ENCODE measurements around the gene DGKI.

The DGKI gene

GRCh38 chr7:137480401-137480800 lies 366.4 kb downstream of the DGKI start (continued):
- TF ChIP-seq, protein P1, sequence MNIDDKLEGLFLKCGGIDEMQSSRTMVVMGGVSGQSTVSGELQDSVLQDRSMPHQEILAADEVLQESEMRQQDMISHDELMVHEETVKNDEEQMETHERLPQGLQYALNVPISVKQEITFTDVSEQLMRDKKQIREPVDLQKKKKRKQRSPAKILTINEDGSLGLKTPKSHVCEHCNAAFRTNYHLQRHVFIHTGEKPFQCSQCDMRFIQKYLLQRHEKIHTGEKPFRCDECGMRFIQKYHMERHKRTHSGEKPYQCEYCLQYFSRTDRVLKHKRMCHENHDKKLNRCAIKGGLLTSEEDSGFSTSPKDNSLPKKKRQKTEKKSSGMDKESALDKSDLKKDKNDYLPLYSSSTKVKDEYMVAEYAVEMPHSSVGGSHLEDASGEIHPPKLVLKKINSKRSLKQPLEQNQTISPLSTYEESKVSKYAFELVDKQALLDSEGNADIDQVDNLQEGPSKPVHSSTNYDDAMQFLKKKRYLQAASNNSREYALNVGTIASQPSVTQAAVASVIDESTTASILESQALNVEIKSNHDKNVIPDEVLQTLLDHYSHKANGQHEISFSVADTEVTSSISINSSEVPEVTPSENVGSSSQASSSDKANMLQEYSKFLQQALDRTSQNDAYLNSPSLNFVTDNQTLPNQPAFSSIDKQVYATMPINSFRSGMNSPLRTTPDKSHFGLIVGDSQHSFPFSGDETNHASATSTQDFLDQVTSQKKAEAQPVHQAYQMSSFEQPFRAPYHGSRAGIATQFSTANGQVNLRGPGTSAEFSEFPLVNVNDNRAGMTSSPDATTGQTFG (tag by site-specific recombination; IDR thresholded peaks at IDR 0.05; ENCODE audit: borderline replicate concordance), result no peak
- TF ChIP-seq ZNF548 (tag by site-specific recombination; IDR thresholded peaks at IDR 0.05), result no peak
- TF ChIP-seq ZBTB7A (tag by site-specific recombination; IDR thresholded peaks at IDR 0.05; ENCODE audit: low read depth), result no peak
- no peak for TF ChIP-seq ZFP41 (tag by site-specific recombination; IDR thresholded peaks at IDR 0.05; ENCODE audit: borderline replicate concordance)
- TF ChIP-seq, protein P2, sequence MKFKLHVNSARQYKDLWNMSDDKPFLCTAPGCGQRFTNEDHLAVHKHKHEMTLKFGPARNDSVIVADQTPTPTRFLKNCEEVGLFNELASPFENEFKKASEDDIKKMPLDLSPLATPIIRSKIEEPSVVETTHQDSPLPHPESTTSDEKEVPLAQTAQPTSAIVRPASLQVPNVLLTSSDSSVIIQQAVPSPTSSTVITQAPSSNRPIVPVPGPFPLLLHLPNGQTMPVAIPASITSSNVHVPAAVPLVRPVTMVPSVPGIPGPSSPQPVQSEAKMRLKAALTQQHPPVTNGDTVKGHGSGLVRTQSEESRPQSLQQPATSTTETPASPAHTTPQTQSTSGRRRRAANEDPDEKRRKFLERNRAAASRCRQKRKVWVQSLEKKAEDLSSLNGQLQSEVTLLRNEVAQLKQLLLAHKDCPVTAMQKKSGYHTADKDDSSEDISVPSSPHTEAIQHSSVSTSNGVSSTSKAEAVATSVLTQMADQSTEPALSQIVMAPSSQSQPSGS (tag by site-specific recombination; IDR thresholded peaks at IDR 0.05; ENCODE audit: low read depth), result no peak

- ChIA-PET CTCF (interaction anchor here (0.5 to 1.2 kb wide), 2 partner anchors 115 to 334 kb away, joined by 3 to 4 read pairs; no protein-coding TSS in a partner anchor), POLR2A (no interaction called here)
- Histone ChIP-seq H3K27ac (ENCODE audit: extremely low read depth, low read depth, low read length) (no peak overlapping the region), H3K9me3 (ENCODE audit: control insufficient read depth, insufficient read depth, low read depth, low read length) (no peaks in the 10 kb centered on the region), H3K4me1 (ENCODE audit: control insufficient read depth, insufficient read depth, low read length) (no peaks in the 10 kb centered on the region), H3K36me3 (ENCODE audit: control insufficient read depth in 2 of 2, insufficient read depth in 1 of 2, low read length in 2 of 2) (no peaks in the 10 kb centered on the region), H3K4me3 (ENCODE audit: low read depth, low read length) (no peak overlapping the region)
- TF ChIP-seq ZIC2 (tag by site-specific recombination; IDR thresholded peaks at IDR 0.05), result no peak
- no peak for TF ChIP-seq SCRT1 (tag by site-specific recombination; IDR thresholded peaks at IDR 0.05; ENCODE audit: borderline replicate concordance)
- TF ChIP-seq ZNF341 (tag by site-specific recombination; IDR thresholded peaks at IDR 0.05; ENCODE audit: low read depth), result no peak
- no peak for TF ChIP-seq HOXD13 (CRISPR knock-in tag; IDR thresholded peaks at IDR 0.05; ENCODE audit: borderline replicate concordance)
- no peak for TF ChIP-seq ZNF529 (tag by site-specific recombination; IDR thresholded peaks at IDR 0.05; ENCODE audit: insufficient replicate concordance)
- TF ChIP-seq ZNF324 (tag by site-specific recombination; IDR thresholded peaks at IDR 0.05), result no peak
- no peak for TF ChIP-seq ZBTB7A (tag by site-specific recombination; IDR thresholded peaks at IDR 0.05; ENCODE audit: low read depth)
- TF ChIP-seq ZNF561 (tag by site-specific recombination; IDR thresholded peaks at IDR 0.05; ENCODE audit: borderline replicate concordance), result no peak
- TF ChIP-seq, protein P3, sequence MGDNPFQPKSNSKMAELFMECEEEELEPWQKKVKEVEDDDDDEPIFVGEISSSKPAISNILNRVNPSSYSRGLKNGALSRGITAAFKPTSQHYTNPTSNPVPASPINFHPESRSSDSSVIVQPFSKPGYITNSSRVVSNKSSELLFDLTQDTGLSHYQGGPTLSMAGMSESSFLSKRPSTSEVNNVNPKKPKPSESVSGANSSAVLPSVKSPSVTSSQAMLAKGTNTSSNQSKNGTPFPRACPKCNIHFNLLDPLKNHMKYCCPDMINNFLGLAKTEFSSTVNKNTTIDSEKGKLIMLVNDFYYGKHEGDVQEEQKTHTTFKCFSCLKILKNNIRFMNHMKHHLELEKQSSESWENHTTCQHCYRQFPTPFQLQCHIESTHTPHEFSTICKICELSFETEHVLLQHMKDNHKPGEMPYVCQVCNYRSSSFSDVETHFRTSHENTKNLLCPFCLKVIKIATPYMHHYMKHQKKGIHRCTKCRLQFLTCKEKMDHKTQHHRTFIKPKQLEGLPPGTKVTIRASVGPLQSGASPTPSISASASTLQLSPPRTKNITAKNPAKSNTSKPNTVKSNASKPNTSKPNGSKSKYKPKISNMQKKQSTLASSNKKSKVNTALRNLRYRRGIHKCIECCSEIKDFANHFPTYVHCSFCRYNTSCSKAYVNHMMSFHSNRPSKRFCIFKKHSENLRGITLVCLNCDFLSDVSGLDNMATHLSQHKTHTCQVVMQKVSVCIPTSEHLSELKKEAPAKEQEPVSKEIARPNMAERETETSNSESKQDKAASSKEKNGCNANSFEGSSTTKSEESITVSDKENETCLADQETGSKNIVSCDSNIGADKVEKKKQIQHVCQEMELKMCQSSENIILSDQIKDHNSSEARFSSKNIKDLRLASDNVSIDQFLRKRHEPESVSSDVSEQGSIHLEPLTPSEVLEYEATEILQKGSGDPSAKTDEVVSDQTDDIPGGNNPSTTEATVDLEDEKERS (tag by site-specific recombination; IDR thresholded peaks at IDR 0.05), result no peak
- no peak for TF ChIP-seq ZNF792 (tag by site-specific recombination; IDR thresholded peaks at IDR 0.05)
- no peak for TF ChIP-seq ZNF544 (tag by site-specific recombination; IDR thresholded peaks at IDR 0.05)
Observed at GRCh38 chr7:137476937-137477336, 369.8 kb downstream of the DGKI start.

GRCh38 chr7:137475966-137476365 lies 370.8 kb downstream of the DGKI start:
- no peak overlapping the region for H3K4me3 ChIP-seq (ENCODE audit: low read depth, low read length)
- no peaks in the 10 kb centered on the region for H3K36me3 ChIP-seq (ENCODE audit: control insufficient read depth in 2 of 2, insufficient read depth in 1 of 2, low read length in 2 of 2)
- TF ChIP-seq WT1 (tag by site-specific recombination; IDR thresholded peaks at IDR 0.05), result no peak
- H3K27ac ChIP-seq (ENCODE audit: extremely low read depth, low read depth, low read length), result no peak overlapping the region
- no peaks in the 10 kb centered on the region for H3K9me3 ChIP-seq (ENCODE audit: control insufficient read depth, insufficient read depth, low read depth, low read length)
- POLR2A ChIA-PET, result no interaction called here
- CTCF ChIA-PET, result no interaction called here
- H3K4me1 ChIP-seq (ENCODE audit: control insufficient read depth, insufficient read depth, low read length), result no peaks in the 10 kb centered on the region
